Stimulated activated naive CD8-positive, alpha-beta T cell treated with anti-CD3 and anti-CD28 coated beads, Interleukin-15, Interleukin-2, amounts not matched to agents 100 U/mL and 50 U/mL, for 24 hours (primary cell): ENCODE measurements around the gene S100A2.

Experiments used
- ATAC-seq: fragments of 150-1000 bp; cut with Tn5 transposase; one replicate; pipeline ENCODE4 v1.10.0; 2021
- DNase-seq: peaks from one replicate; pipeline ENCODE4 v3.0.0; 2021

The S100A2 gene

GRCh38 chr1:153565529-153566374 lies at the start of gene S100A2:
S100A2 (minus strand) TSS chr1:153565844; CDS start chr1:153563877, 1,967 bp downstream.
- ATAC-seq = peak; percentile 77
- peak; percentile 70 for DNase-seq

GRCh38 chr1:153615406-153615805 lies 49.8 kb upstream of the S100A2 start:
- ATAC-seq = no peak
- DNase-seq = no peak

GRCh38 chr1:153614906-153615305 lies 49.3 kb upstream of the S100A2 start:
- no peak for ATAC-seq
- no peak for DNase-seq

GRCh38 chr1:153614189-153614900 lies 48.7 kb upstream of the S100A2 start:
- no peak for ATAC-seq
- DNase-seq = no peak

- ATAC-seq (no peak), DNase-seq (no peak)
Measured at GRCh38 chr1:153613406-153613805, 47.8 kb upstream of the S100A2 start.

- DNase-seq = no peak
- no peak for ATAC-seq
Measured at GRCh38 chr1:153612755-153613331, 47.2 kb upstream of the S100A2 start, which contains the start of gene S100A16. S100A16 (minus strand) TSS chr1:153613137; CDS start chr1:153608151, 4,986 bp downstream.

- DNase-seq = no peak
- no peak for ATAC-seq
Measured at GRCh38 chr1:153612111-153612754, 46.6 kb upstream of the S100A2 start.

GRCh38 chr1:153611356-153611755 lies 45.7 kb upstream of the S100A2 start:
- ATAC-seq = no peak

GRCh38 chr1:153610811-153611301 lies 45.2 kb upstream of the S100A2 start:
- no peak for ATAC-seq
- no peak for DNase-seq

More at GRCh38 chr1:153611356-153611755, 45.7 kb upstream of the S100A2 start:
- DNase-seq = no peak

GRCh38 chr1:153610334-153610733 lies 44.7 kb upstream of the S100A2 start:
- ATAC-seq = no peak
- DNase-seq = no peak

- DNase-seq (no peak), ATAC-seq (no peak)
Measured at GRCh38 chr1:153609585-153609907, 43.9 kb upstream of the S100A2 start.

GRCh38 chr1:153608742-153609584 lies 43.3 kb upstream of the S100A2 start:
- no peak for ATAC-seq
- DNase-seq = no peak

- DNase-seq (no peak), ATAC-seq (no peak)
Measured at GRCh38 chr1:153608089-153608682, 42.5 kb upstream of the S100A2 start.

- ATAC-seq = no peak
- DNase-seq = no peak
Measured at GRCh38 chr1:153607381-153607780, 41.7 kb upstream of the S100A2 start.

- no peak for DNase-seq
- ATAC-seq = no peak
Measured at GRCh38 chr1:153606194-153606593, 40.5 kb upstream of the S100A2 start.

GRCh38 chr1:153602749-153603148 lies 37.1 kb upstream of the S100A2 start:
- DNase-seq (no peak), ATAC-seq (no peak)

GRCh38 chr1:153599847-153600246 lies 34.2 kb upstream of the S100A2 start:
- no peak for ATAC-seq

GRCh38 chr1:153598309-153599172 lies 32.9 kb upstream of the S100A2 start:
- peak; percentile 83 for ATAC-seq

More at GRCh38 chr1:153599847-153600246, 34.2 kb upstream of the S100A2 start:
- no peak for DNase-seq

GRCh38 chr1:153597206-153597605 lies 31.6 kb upstream of the S100A2 start:
- DNase-seq (no peak), ATAC-seq (peak; percentile 90)

More at GRCh38 chr1:153598309-153599172, 32.9 kb upstream of the S100A2 start:
- peak; percentile 22 for DNase-seq

- no peak for ATAC-seq
- no peak for DNase-seq
Measured at GRCh38 chr1:153592748-153593147, 27.1 kb upstream of the S100A2 start.
